Prostate gland (tissue), 2 donors: ENCODE measurements around the gene UNC13C.

ENCODE experiments used
- POLR2A ChIP-seq: fragments of 450-650 bp; IDR thresholded peaks from one replicate; pipeline ENCODE4 v1.6.1; 2016; ENCODE audit warnings: antibody characterized with exemption, mild to moderate bottlenecking
- POLR2AphosphoS5 ChIP-seq: sonication (generic); formaldehyde crosslinking; IDR thresholded peaks from one replicate; pipeline ENCODE4 v1.6.1; 2017; ENCODE audit warnings: antibody characterized with exemption
- TF ChIP-seq, protein P1 (sequence below), 4 experiments: fragments of 200-600 bp in 2 of 4; fragments of 450-650 bp in 2 of 4; sonication (generic) in 2 of 4; IDR thresholded peaks; 1 replicate in 3 of 4; 2 replicates in 1 of 4; pipeline ENCODE4 v1.5.1; 2016 to 2019; ENCODE audit warnings: antibody characterized with exemption in 4 of 4, mild to moderate bottlenecking in 2 of 4, moderate library complexity in 2 of 4

DNA sequence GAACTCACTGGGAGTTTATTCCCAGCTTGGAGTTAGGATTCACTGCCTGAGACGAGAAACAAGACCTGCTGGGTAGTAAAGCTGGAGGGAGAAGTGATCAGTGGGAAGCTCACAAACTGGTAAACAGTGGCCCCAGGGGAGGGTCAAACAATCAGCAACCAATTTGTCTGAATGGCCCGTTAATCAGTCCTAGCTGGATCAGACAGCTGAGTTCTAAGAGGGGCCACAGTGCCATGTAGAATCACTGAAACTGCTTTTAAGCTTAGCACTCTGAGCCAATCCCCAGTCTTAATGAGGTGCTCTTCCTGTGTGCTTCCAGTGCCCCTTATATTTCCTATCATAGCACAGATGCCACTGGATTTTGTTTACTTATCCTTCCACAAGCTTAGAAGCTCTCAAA, 626.8 kb downstream of the UNC13C start:
- TF ChIP-seq, protein P1, sequence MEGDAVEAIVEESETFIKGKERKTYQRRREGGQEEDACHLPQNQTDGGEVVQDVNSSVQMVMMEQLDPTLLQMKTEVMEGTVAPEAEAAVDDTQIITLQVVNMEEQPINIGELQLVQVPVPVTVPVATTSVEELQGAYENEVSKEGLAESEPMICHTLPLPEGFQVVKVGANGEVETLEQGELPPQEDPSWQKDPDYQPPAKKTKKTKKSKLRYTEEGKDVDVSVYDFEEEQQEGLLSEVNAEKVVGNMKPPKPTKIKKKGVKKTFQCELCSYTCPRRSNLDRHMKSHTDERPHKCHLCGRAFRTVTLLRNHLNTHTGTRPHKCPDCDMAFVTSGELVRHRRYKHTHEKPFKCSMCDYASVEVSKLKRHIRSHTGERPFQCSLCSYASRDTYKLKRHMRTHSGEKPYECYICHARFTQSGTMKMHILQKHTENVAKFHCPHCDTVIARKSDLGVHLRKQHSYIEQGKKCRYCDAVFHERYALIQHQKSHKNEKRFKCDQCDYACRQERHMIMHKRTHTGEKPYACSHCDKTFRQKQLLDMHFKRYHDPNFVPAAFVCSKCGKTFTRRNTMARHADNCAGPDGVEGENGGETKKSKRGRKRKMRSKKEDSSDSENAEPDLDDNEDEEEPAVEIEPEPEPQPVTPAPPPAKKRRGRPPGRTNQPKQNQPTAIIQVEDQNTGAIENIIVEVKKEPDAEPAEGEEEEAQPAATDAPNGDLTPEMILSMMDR (IDR thresholded peaks at IDR 0.05) = no peak
- TF ChIP-seq POLR2A (no peak), POLR2AphosphoS5 (no peak)
